ENCODE results near the gene CDH1.

The CDH1 gene

GRCh38 chr16:68790944-68791343, 53.9 kb downstream of the CDH1 start:
- no peak for DNase-seq (ENCODE audit: extremely low read depth, low read depth)
- no peak for TF ChIP-seq CTCF (IDR thresholded peaks at IDR 0.05; ENCODE audit: low read depth, low read length)

GRCh38 chr16:68792465-68793324, 55.6 kb downstream of the CDH1 start:
- no peak for TF ChIP-seq CTCF (IDR thresholded peaks at IDR 0.05; ENCODE audit: low read depth, low read length)
- no peak for DNase-seq (ENCODE audit: extremely low read depth, low read depth)

GRCh38 chr16:68793401-68793857, 56.3 kb downstream of the CDH1 start:
- DNase-seq (ENCODE audit: extremely low read depth, low read depth) = no peak
- no peak for TF ChIP-seq CTCF (IDR thresholded peaks at IDR 0.05; ENCODE audit: low read depth, low read length)

- DNase-seq (ENCODE audit: extremely low read depth, low read depth) = no peak
- no peak for TF ChIP-seq CTCF (IDR thresholded peaks at IDR 0.05; ENCODE audit: low read depth, low read length)
These were observed 61.3 kb downstream of the CDH1 start for GRCh38 chr16:68798398-68798797.

- peak; percentile 63 for DNase-seq (ENCODE audit: extremely low read depth, low read depth)
- peak; percentile 85 for TF ChIP-seq CTCF (IDR thresholded peaks at IDR 0.05; ENCODE audit: low read depth, low read length)
These were observed 63.3 kb downstream of the CDH1 start for GRCh38 chr16:68800257-68800875.

- TF ChIP-seq CTCF (IDR thresholded peaks at IDR 0.05; ENCODE audit: low read depth, low read length) = no peak
- no peak for DNase-seq (ENCODE audit: extremely low read depth, low read depth)
These were observed 65.1 kb downstream of the CDH1 start for GRCh38 chr16:68802190-68802589.

- DNase-seq (ENCODE audit: extremely low read depth, low read depth) = no peak
- TF ChIP-seq CTCF (IDR thresholded peaks at IDR 0.05; ENCODE audit: low read depth, low read length) = no peak
These were observed 69.3 kb downstream of the CDH1 start for GRCh38 chr16:68806422-68806821.

Data from AG09319 (cell line).